Umbilical cord (tissue), 2 donors: ENCODE results near the gene TET1. TPM values are rescaled to one million over a fixed set of nuclear protein-coding genes. Genes with fewer than 3 reads are reported as not detected.
A peak's percentile ranks its signal among the peaks of the same experiment; 100 is the strongest.
"Not testable (repeated sequence)": the region's sequence is repeated elsewhere in the genome, so short reads cannot be mapped to it uniquely, and the experiment has no call there.

Experiments
- DNase-seq: peaks from one replicate; pipeline ENCODE4 v3.0.0-alpha.2; 2015; ENCODE audit warnings: low spot score
- total RNA-seq: library from RNA; depleted of rRNA; stranded (reverse); fragments of >200 nt; gene quantifications from one replicate; pipeline ENCODE4 v1.2.3, GENCODE V29; 2014; ENCODE audit warnings: low replicate concordance; ENCODE audit not compliant: insufficient read depth

Gene TET1
- total RNA-seq, 1 donor from 2014 or later, result 19.3 TPM

GRCh38 chr10:68562661-68563570 lies 2.8 kb downstream of the TET1 start:
- peak; percentile 65 for DNase-seq

GRCh38 chr10:68564712-68565111 lies 4.6 kb downstream of the TET1 start:
- DNase-seq, result no peak

GRCh38 chr10:68565658-68566057 lies 5.5 kb downstream of the TET1 start:
- no peak for DNase-seq

GRCh38 chr10:68566351-68566750 lies 6.2 kb downstream of the TET1 start:
- no peak for DNase-seq

- DNase-seq, result no peak
These were observed 6.8 kb downstream of the TET1 start for GRCh38 chr10:68566955-68567354.

- DNase-seq, result no peak
These were observed 12.0 kb downstream of the TET1 start for GRCh38 chr10:68572151-68572550.

GRCh38 chr10:68574051-68574450 lies 13.9 kb downstream of the TET1 start:
- no peak for DNase-seq

GRCh38 chr10:68576118-68576517 lies 16.0 kb downstream of the TET1 start:
- DNase-seq, result no peak

- DNase-seq, result no peak
These were observed 18.8 kb downstream of the TET1 start for GRCh38 chr10:68578974-68579373.

GRCh38 chr10:68584187-68584586 lies 24.1 kb downstream of the TET1 start:
- not testable (repeated sequence) for DNase-seq

- peak; percentile 11 for DNase-seq
These were observed 26.6 kb downstream of the TET1 start for GRCh38 chr10:68586606-68587305.

- DNase-seq, result no peak
These were observed 34.3 kb downstream of the TET1 start for GRCh38 chr10:68594405-68594804.

- no peak for DNase-seq
These were observed 35.4 kb downstream of the TET1 start for GRCh38 chr10:68595513-68595912.

- no peak for DNase-seq
These were observed 37.3 kb downstream of the TET1 start for GRCh38 chr10:68597407-68597806.

- peak; percentile 95 for DNase-seq
These were observed 39.0 kb downstream of the TET1 start for GRCh38 chr10:68598978-68599770.

GRCh38 chr10:68599771-68600040 lies 39.6 kb downstream of the TET1 start:
- no peak for DNase-seq

GRCh38 chr10:68600041-68600778 lies 40.1 kb downstream of the TET1 start:
- DNase-seq, result peak; percentile 95

GRCh38 chr10:68601501-68602265 lies 41.5 kb downstream of the TET1 start:
- DNase-seq, result no peak

- no peak for DNase-seq
These were observed 42.3 kb downstream of the TET1 start for GRCh38 chr10:68602434-68602833.

GRCh38 chr10:68603766-68604165 lies 43.6 kb downstream of the TET1 start:
- DNase-seq, result no peak

GRCh38 chr10:68604441-68604840 lies 44.3 kb downstream of the TET1 start:
- no peak for DNase-seq
